Hematopoietic multipotent progenitor cell treated with erythropoietin and hydrocortisone succinate and interleukin-3 and kit ligand, for 15 days (in vitro differentiated cells): Measurements from ENCODE around the gene COL13A1.
A peak's percentile ranks its signal among the peaks of the same experiment; 100 is the strongest.

Experiments used
- DNase-seq: peaks from one replicate; pipeline ENCODE4 v3.0.0-alpha.2; 2015; ENCODE audit warnings: low spot score

COL13A1 gene

GRCh38 chr10:69908124-69908523 lies 106.4 kb downstream of the COL13A1 start:
- DNase-seq = no peak

- no peak for DNase-seq
Measured at GRCh38 chr10:69910561-69910960, 108.9 kb downstream of the COL13A1 start.

GRCh38 chr10:69911613-69912528 lies 110.2 kb downstream of the COL13A1 start:
- DNase-seq = no peak

GRCh38 chr10:69912589-69912988 lies 110.9 kb downstream of the COL13A1 start:
- no peak for DNase-seq

- DNase-seq = no peak
Measured at GRCh38 chr10:69913606-69914382, 112.1 kb downstream of the COL13A1 start.

GRCh38 chr10:69914398-69915214 lies 112.9 kb downstream of the COL13A1 start:
- DNase-seq = peak; percentile 36

GRCh38 chr10:69915215-69915560 lies 113.5 kb downstream of the COL13A1 start:
- DNase-seq = no peak

- no peak for DNase-seq
Measured at GRCh38 chr10:69916118-69916517, 114.4 kb downstream of the COL13A1 start.

GRCh38 chr10:69918036-69918435 lies 116.3 kb downstream of the COL13A1 start:
- no peak for DNase-seq

- no peak for DNase-seq
Measured at GRCh38 chr10:69919250-69919649, 117.5 kb downstream of the COL13A1 start.

GRCh38 chr10:69925111-69925510 lies 123.4 kb downstream of the COL13A1 start:
- DNase-seq = no peak

GRCh38 chr10:69928339-69928738 lies 126.6 kb downstream of the COL13A1 start:
- no peak for DNase-seq

GRCh38 chr10:69929575-69929974 lies 127.9 kb downstream of the COL13A1 start:
- DNase-seq = no peak

- no peak for DNase-seq
Measured at GRCh38 chr10:69934768-69935167, 133.1 kb downstream of the COL13A1 start.

GRCh38 chr10:69936091-69936490 lies 134.4 kb downstream of the COL13A1 start:
- DNase-seq = no peak

- no peak for DNase-seq
Measured at GRCh38 chr10:69938541-69938991, 136.9 kb downstream of the COL13A1 start.

GRCh38 chr10:69939061-69939460 lies 137.4 kb downstream of the COL13A1 start:
- no peak for DNase-seq

GRCh38 chr10:69939481-69939880 lies 137.8 kb downstream of the COL13A1 start:
- DNase-seq = no peak

GRCh38 chr10:69941730-69942129 lies 140.0 kb downstream of the COL13A1 start:
- DNase-seq = no peak

GRCh38 chr10:69943292-69943820 lies 141.7 kb downstream of the COL13A1 start:
- no peak for DNase-seq

- DNase-seq = no peak
Measured at GRCh38 chr10:69944761-69945160, 143.1 kb downstream of the COL13A1 start.

- no peak for DNase-seq
Measured at GRCh38 chr10:69948261-69948660, 146.6 kb downstream of the COL13A1 start.
